Liver (tissue), 9 donors: ENCODE measurements around the gene TLE2. TPM values are rescaled to one million over a fixed set of nuclear protein-coding genes. Genes with fewer than 3 reads are reported as not detected.

Source experiments
- DNase-seq: peaks from one replicate; pipeline ENCODE4 v3.0.0-alpha.2; 2017; ENCODE audit warnings: low spot score
- H3K27ac ChIP-seq, 2 donors: one replicate each; pipeline ENCODE4 v1.7.0; 2013; ENCODE audit warnings: inconsistent platforms in 2 of 2, low read length in 2 of 2, control low read depth in 1 of 2, low read depth in 1 of 2, mild to moderate bottlenecking in 1 of 2
- H3K27me3 ChIP-seq, 4 donors: one replicate each; pipeline versions ENCODE4 v1.6.1 to v1.7.0; 2013; ENCODE audit warnings: low read length in 3 of 4, inconsistent platforms in 1 of 4, mild to moderate bottlenecking in 1 of 4, moderate library complexity in 1 of 4; ENCODE audit not compliant: control insufficient read depth in 4 of 4, insufficient read depth in 4 of 4
- H3K36me3 ChIP-seq, 4 donors: one replicate each; pipeline versions ENCODE4 v1.6.1 to v1.7.0; 2013; ENCODE audit warnings: low read length in 3 of 4, mild to moderate bottlenecking in 3 of 4, low read depth in 1 of 4, moderate library complexity in 1 of 4; ENCODE audit not compliant: control insufficient read depth in 4 of 4, insufficient read depth in 3 of 4
- H3K4me1 ChIP-seq, 4 donors: one replicate each; pipeline versions ENCODE4 v1.6.1 to v1.7.0; 2013; ENCODE audit warnings: low read length in 3 of 4, mild to moderate bottlenecking in 3 of 4, moderate library complexity in 1 of 4; ENCODE audit not compliant: control insufficient read depth in 4 of 4, insufficient read depth in 4 of 4
- H3K4me3 ChIP-seq, 3 donors: one replicate each; pipeline versions ENCODE4 v1.6.1 to v1.7.0; 2013; ENCODE audit warnings: low read length in 3 of 3, control low read depth in 1 of 3, low read depth in 1 of 3, mild to moderate bottlenecking in 1 of 3
- H3K9ac ChIP-seq, 2 donors: one replicate each; pipeline ENCODE4 v1.7.0; 2013; ENCODE audit warnings: low read length in 2 of 2, mild to moderate bottlenecking in 2 of 2, moderate library complexity in 2 of 2, control low read depth in 1 of 2, low read depth in 1 of 2
- H3K9me3 ChIP-seq, 4 donors: one replicate each; pipeline versions ENCODE4 v1.6.1 to v1.7.0; 2013; ENCODE audit warnings: low read length in 3 of 4; ENCODE audit not compliant: control insufficient read depth in 4 of 4
- CTCF ChIP-seq: fragments of 150-350 bp; IDR thresholded peaks from 2 replicates; pipeline ENCODE4 v1.5.1; 2017; ENCODE audit warnings: improper control_type of control experiment, low read depth, low read length; ENCODE audit not compliant: missing input control
- EGR1 ChIP-seq, 2 donors: IDR thresholded peaks; 2 replicates each; pipeline ENCODE4 v1.6.1; 2016 to 2018; ENCODE audit warnings: antibody characterized with exemption in 2 of 2, low read depth in 2 of 2
- FOXA2 ChIP-seq: IDR thresholded peaks from 2 replicates; pipeline ENCODE4 v1.6.1; 2016; ENCODE audit warnings: antibody characterized with exemption
- HNF4A ChIP-seq, 2 donors: conservative IDR thresholded peaks; 2 replicates each; pipeline ENCODE4 v1.6.1; 2016; ENCODE audit warnings: antibody characterized with exemption in 2 of 2, mild to moderate bottlenecking in 2 of 2
- JUND ChIP-seq, 2 donors: IDR thresholded peaks; 2 replicates each; pipeline ENCODE4 v1.6.1; 2016; ENCODE audit warnings: antibody characterized with exemption in 2 of 2
- NR2F2 ChIP-seq: IDR thresholded peaks from 2 replicates; pipeline ENCODE4 v1.6.1; 2016; ENCODE audit warnings: antibody characterized with exemption
- RAD21 ChIP-seq, 2 donors: IDR thresholded peaks; 2 replicates each; pipeline ENCODE4 v1.6.1; 2016; ENCODE audit warnings: antibody characterized with exemption in 2 of 2, mild to moderate bottlenecking in 2 of 2
- REST ChIP-seq: IDR thresholded peaks from 2 replicates; pipeline ENCODE4 v1.6.1; 2016; ENCODE audit warnings: antibody characterized with exemption, mild to moderate bottlenecking
- RXRA ChIP-seq, 2 donors: IDR thresholded peaks; 2 replicates each; pipeline ENCODE4 v1.6.1; 2017 to 2018; ENCODE audit warnings: antibody characterized with exemption in 2 of 2, mild to moderate bottlenecking in 1 of 2
- SP1 ChIP-seq: IDR thresholded peaks from 2 replicates; pipeline ENCODE4 v1.6.1; 2018; ENCODE audit warnings: antibody characterized with exemption, mild to moderate bottlenecking
- YY1 ChIP-seq: IDR thresholded peaks from 2 replicates; pipeline ENCODE4 v1.6.1; 2016; ENCODE audit warnings: antibody characterized with exemption, mild to moderate bottlenecking
- ZBTB33 ChIP-seq: IDR thresholded peaks from 2 replicates; pipeline ENCODE4 v1.6.1; 2016; ENCODE audit warnings: antibody characterized with exemption
- WGBS: extraction: QIAGEN DNeasy Blood & Tissue Kit; methylation state at CpG from one replicate; pipeline ENCODE4 v1.1.7; 2013; 5-methylcytosine and 5-hydroxymethylcytosine counted together
- polyA plus RNA-seq, 2 donors: library from polyadenylated mRNA; stranded (reverse) in 1 of 2; unstranded in 1 of 2; fragments of 200-250 nt in 1 of 2; fragments of >200 nt in 1 of 2; fragmentation: Nextera tagmentation in 1 of 2; extraction: Ambion mirVana in 1 of 2; gene quantifications; one replicate each; pipeline versions ENCODE4 v1.2.1 to v1.2.3, GENCODE V29; 2013 to 2015
- total RNA-seq, 2 donors: library from RNA; depleted of rRNA; stranded (reverse); fragments of >200 nt; gene quantifications; one replicate each; pipeline ENCODE4 v1.2.3, GENCODE V29; 2014
- donor health status: healthy.
- donor health status: healthy.
- donor health status: healthy.
- donor health status: healthy.
- donor health status: healthy.

TLE2 gene
- total and polyA plus RNA-seq, 4 donors, result 3.6 to 9.3 (median 5.8) TPM

- no peak for TF ChIP-seq ZBTB33
- no peak for TF ChIP-seq NR2F2
- no peak for TF ChIP-seq RXRA (IDR thresholded peaks at IDR 0.05)
- TF ChIP-seq SP1, result no peak
- TF ChIP-seq HNF4A (conservative IDR thresholded peaks at IDR 0.05), result no peak
- no peak for TF ChIP-seq YY1
- TF ChIP-seq JUND (IDR thresholded peaks at IDR 0.05), result no peak
- TF ChIP-seq FOXA2, result no peak
- peaks cover 5 to 13% (median 9%) of the 10 kb centered on the region in 4 donors for H3K4me1 ChIP-seq
- H3K9ac ChIP-seq, result no peak overlapping the region
- no peaks in the 10 kb centered on the region for H3K9me3 ChIP-seq
- WGBS, result 34% methylated on average over 24 of the region's 24 CpGs
- DNase-seq, result no peak
- peak overlapping the region; percentile 54 to 70 for H3K27ac ChIP-seq
- H3K36me3 ChIP-seq, result no peaks in the 10 kb centered on the region
- H3K27me3 ChIP-seq, result no peaks in the 10 kb centered on the region
- H3K4me3 ChIP-seq, result peak overlapping the region in 1 of 3 donors; percentile 29
These were observed 45.5 kb downstream of the TLE2 start for GRCh38 chr19:2983351-2984214.

GRCh38 chr19:2982983-2983350 is 46.1 kb downstream of the TLE2 start:
- H3K9ac ChIP-seq, result no peak overlapping the region

More at GRCh38 chr19:2982983-2983350, 46.1 kb downstream of the TLE2 start:
- H3K4me1 ChIP-seq, result peaks cover 5 to 16% (median 12%) of the 10 kb centered on the region in 4 donors
- no peaks in the 10 kb centered on the region for H3K9me3 ChIP-seq
- no peak overlapping the region for H3K4me3 ChIP-seq
- WGBS, result 12% methylated on average over 10 of the region's 10 CpGs
- TF ChIP-seq SP1, result peak; percentile 35
- TF ChIP-seq YY1, result no peak
- no peak for TF ChIP-seq RAD21 (IDR thresholded peaks at IDR 0.05)
- no peak for TF ChIP-seq FOXA2
- TF ChIP-seq EGR1 (IDR thresholded peaks at IDR 0.05; ENCODE audit: low read depth in 2 of 2), result no peak
- no peak for TF ChIP-seq JUND (IDR thresholded peaks at IDR 0.05)
- TF ChIP-seq CTCF, result no peak
- TF ChIP-seq NR2F2, result peak; percentile 41
- TF ChIP-seq HNF4A (conservative IDR thresholded peaks at IDR 0.05), result no peak
- no peak for TF ChIP-seq REST
- no peak for DNase-seq
- no peaks in the 10 kb centered on the region for H3K36me3 ChIP-seq
- peak overlapping the region; percentile 54 to 70 for H3K27ac ChIP-seq
- no peaks in the 10 kb centered on the region for H3K27me3 ChIP-seq
